ENCODE data around the gene HSPA8. TPM values are rescaled to one million over a fixed set of nuclear protein-coding genes. Genes with fewer than 3 reads are reported as not detected.

The HSPA8 gene
- polyA plus RNA-seq, 1 donor from 2014 or later = 2,242 TPM

DNA sequence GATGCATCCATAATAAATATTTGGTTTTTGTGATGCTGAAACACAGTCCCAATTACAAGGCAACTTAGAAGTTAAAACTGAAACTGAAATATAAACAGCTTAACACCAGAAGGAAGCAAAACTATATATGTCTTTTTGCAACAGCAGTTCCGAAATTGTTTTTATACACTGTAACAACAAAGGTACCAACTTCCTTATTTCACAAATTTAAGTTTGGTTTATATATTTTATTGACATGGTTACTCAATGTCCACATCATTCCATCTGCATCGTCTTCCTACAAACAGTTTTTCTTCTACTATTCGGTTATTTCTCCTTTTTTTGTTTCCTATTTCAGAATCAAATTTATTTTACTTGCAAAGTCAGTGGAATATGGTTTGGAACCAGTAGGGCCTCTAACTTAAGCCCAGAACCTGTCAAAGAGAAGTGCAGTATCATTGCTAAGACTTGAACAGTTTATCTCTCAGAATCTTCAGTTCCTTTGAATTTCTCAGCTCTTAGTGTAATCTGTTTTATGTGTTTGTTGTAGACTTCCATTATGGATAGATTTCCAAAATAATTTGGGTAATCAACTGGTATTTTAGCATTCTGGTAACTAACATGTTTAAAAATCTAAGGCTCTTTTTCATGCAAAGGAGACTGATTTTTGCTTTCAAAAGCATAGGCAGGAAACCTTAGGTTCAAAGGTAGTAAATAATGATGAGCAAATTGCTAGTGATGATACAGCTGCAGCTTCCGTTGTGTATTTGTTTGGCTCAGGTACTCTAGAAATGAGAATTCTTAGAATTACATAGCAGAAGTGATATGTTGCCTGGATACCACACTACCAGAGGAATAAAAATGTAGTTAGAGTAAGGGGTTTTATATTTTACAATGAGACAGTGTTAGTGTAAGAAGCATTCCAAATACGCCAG lies 8.2 kb upstream of the HSPA8 start:
- Histone ChIP-seq H3K79me2 (replicated peaks; ENCODE audit: insufficient read depth, low read length) (peaks cover 12% of the 10 kb centered on the region), H2AFZ (ENCODE audit: low read depth, low read length) (no peak overlapping the region), H3F3A (ENCODE audit: insufficient read depth, low read length, poor library complexity, severe bottlenecking) (no peaks in the 10 kb centered on the region), H4K20me1 (ENCODE audit: insufficient read depth) (no peaks in the 10 kb centered on the region), H3K4me3 (ENCODE audit: low read length) (peak overlapping the region; percentile 8), H3K9me3 (ENCODE audit: low read length) (no peaks in the 10 kb centered on the region), H3K36me3 (ENCODE audit: insufficient read depth, low read length) (no peaks in the 10 kb centered on the region), H3K9me2 (ENCODE audit: insufficient read depth, low read length) (no peaks in the 10 kb centered on the region), H3K27me3 (ENCODE audit: insufficient read depth, low read depth, low read length) (no peaks in the 10 kb centered on the region), H3K27ac (ENCODE audit: low read length) (no peak overlapping the region), H3K4me2 (ENCODE audit: low read length) (no peak overlapping the region), H3K9ac (ENCODE audit: low read length) (no peak overlapping the region)
- TF ChIP-seq MXI1 (conservative IDR thresholded peaks at IDR 0.05; ENCODE audit: poor library complexity, severe bottlenecking) (no peak), POLR2AphosphoS5 (IDR thresholded peaks at IDR 0.05) (peak; percentile 11), REST (IDR thresholded peaks at IDR 0.05; ENCODE audit: borderline replicate concordance) (no peak), EP300 (conservative IDR thresholded peaks at IDR 0.05; ENCODE audit: poor library complexity, severe bottlenecking) (no peak), TAF1 (IDR thresholded peaks at IDR 0.05; ENCODE audit: low read depth) (no peak), EZH2 (IDR thresholded peaks at IDR 0.05; ENCODE audit: borderline replicate concordance, insufficient read depth, low read length, poor library complexity, severe bottlenecking) (no peak), SMC3 (conservative IDR thresholded peaks at IDR 0.05; ENCODE audit: poor library complexity) (no peak)
- TF ChIP-seq, protein P1, sequence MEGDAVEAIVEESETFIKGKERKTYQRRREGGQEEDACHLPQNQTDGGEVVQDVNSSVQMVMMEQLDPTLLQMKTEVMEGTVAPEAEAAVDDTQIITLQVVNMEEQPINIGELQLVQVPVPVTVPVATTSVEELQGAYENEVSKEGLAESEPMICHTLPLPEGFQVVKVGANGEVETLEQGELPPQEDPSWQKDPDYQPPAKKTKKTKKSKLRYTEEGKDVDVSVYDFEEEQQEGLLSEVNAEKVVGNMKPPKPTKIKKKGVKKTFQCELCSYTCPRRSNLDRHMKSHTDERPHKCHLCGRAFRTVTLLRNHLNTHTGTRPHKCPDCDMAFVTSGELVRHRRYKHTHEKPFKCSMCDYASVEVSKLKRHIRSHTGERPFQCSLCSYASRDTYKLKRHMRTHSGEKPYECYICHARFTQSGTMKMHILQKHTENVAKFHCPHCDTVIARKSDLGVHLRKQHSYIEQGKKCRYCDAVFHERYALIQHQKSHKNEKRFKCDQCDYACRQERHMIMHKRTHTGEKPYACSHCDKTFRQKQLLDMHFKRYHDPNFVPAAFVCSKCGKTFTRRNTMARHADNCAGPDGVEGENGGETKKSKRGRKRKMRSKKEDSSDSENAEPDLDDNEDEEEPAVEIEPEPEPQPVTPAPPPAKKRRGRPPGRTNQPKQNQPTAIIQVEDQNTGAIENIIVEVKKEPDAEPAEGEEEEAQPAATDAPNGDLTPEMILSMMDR (IDR thresholded peaks at IDR 0.05; ENCODE audit: poor library complexity, severe bottlenecking) = no peak

DNA sequence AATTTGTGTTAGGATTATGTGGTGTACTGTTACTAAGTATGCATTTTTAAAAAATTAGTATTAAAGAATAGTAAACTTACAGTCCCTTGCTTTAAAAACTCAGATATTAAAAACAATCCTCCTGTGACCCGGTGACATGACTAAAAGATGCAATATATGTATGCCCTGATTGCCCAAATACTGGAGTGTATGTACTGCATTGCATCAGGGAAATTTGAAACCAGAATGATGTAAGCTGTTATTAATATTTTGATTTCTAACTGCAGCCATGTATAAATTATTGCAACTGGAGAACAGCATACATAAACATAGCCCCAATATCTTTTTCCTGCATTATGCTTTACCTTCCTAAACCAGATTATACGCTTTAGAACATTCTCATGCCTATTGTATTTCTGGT lies 3.7 kb upstream of the HSPA8 start:
- peaks cover 34% of the 10 kb centered on the region for H3K79me2 ChIP-seq (replicated peaks; ENCODE audit: insufficient read depth, low read length)
- no peaks in the 10 kb centered on the region for H3F3A ChIP-seq (ENCODE audit: insufficient read depth, low read length, poor library complexity, severe bottlenecking)
- no peaks in the 10 kb centered on the region for H3K27me3 ChIP-seq (ENCODE audit: insufficient read depth, low read depth, low read length)
- TF ChIP-seq POLR2AphosphoS5 (IDR thresholded peaks at IDR 0.05) = no peak
- no peak for TF ChIP-seq SMC3 (conservative IDR thresholded peaks at IDR 0.05; ENCODE audit: poor library complexity)
- TF ChIP-seq REST (IDR thresholded peaks at IDR 0.05; ENCODE audit: borderline replicate concordance) = no peak
- TF ChIP-seq, protein P1 (IDR thresholded peaks at IDR 0.05; ENCODE audit: poor library complexity, severe bottlenecking) = no peak
- TF ChIP-seq EZH2 (IDR thresholded peaks at IDR 0.05; ENCODE audit: borderline replicate concordance, insufficient read depth, low read length, poor library complexity, severe bottlenecking) = no peak
- no peak for TF ChIP-seq RAD21 (conservative IDR thresholded peaks at IDR 0.05)
- no peak for TF ChIP-seq EP300 (conservative IDR thresholded peaks at IDR 0.05; ENCODE audit: poor library complexity, severe bottlenecking)
- TF ChIP-seq MXI1 (conservative IDR thresholded peaks at IDR 0.05; ENCODE audit: poor library complexity, severe bottlenecking) = no peak
- no peak for TF ChIP-seq TAF1 (IDR thresholded peaks at IDR 0.05; ENCODE audit: low read depth)
- no peak overlapping the region for H3K27ac ChIP-seq (ENCODE audit: low read length)
- H2AFZ ChIP-seq (ENCODE audit: low read depth, low read length) = no peak overlapping the region
- H4K20me1 ChIP-seq (ENCODE audit: insufficient read depth) = peaks cover 6% of the 10 kb centered on the region
- H3K4me2 ChIP-seq (ENCODE audit: low read length) = no peak overlapping the region
- H3K9me2 ChIP-seq (ENCODE audit: insufficient read depth, low read length) = no peaks in the 10 kb centered on the region
- peaks cover 4% of the 10 kb centered on the region for H3K36me3 ChIP-seq (ENCODE audit: insufficient read depth, low read length)
- H3K9me3 ChIP-seq (ENCODE audit: low read length) = no peaks in the 10 kb centered on the region
- H3K4me3 ChIP-seq (ENCODE audit: low read length) = no peak overlapping the region
- H3K9ac ChIP-seq (ENCODE audit: low read length) = no peak overlapping the region

All from neural cell (in vitro differentiated cells).